ENCODE measurements around the gene SERPING1. TPM values are rescaled to one million over a fixed set of nuclear protein-coding genes. Genes with fewer than 3 reads are reported as not detected.

SERPING1 gene
- total RNA-seq = 15.0 TPM

GRCh38 chr11:57597461-57597915 lies at the start of gene SERPING1:
SERPING1 (plus strand) TSS chr11:57597685; CDS start chr11:57598271, 586 bp downstream.

GRCh38 chr11:57567515-57568329 lies 29.8 kb upstream of the SERPING1 start, which contains the start of gene UBE2L6:
UBE2L6 (minus strand) TSS chr11:57567672; CDS start chr11:57567611, 61 bp downstream.

DNA sequence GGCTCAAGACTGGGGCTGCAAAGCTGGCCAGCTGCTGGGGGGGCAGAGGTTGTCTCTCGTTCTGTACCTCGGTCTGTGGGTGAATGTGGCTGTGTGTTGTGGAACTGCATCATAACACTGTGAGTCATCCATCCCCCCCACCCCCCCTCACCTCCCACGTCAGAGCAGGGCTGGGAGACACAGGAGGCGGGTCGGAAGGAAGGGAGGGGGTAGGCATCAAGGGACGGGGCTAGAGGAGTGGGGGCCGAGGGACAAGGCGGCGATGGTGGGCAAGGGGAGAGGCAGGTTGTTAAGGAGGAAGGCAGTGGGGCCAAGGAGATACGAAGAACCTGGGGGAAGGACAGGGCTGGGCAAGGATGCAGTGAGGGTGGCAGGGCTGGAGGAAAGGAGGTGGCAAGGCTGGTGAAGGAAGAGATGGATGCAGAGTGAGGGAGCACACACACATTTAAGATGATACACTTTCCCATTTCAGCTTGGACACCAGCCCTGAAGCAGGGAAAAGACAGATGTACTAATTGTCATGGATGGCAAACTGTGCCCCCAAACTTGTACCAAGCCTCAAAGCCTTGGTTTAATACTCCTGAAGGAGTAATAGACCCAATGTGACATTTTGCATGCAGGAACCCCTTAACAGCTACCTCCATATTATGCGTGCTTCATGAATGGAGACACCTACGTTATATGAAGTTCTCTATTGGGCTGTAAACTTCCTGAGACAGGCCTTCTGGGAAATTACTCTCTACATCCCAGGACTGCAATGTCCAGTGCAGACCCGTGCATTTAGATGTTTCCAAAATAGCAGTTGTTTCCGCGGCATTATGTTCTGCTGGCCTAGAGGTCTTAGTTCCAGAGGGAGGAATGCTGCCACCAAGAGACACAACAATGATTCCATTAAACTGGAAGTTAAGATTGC lies 52.6 kb downstream of the SERPING1 start, which contains the start of gene YPEL4:
Gene YPEL4, minus strand, starts transcription at position 87 of the 913 bp plus-strand sequence. CDS start 2,805 bp downstream, outside the sequence.

GRCh38 chr11:57657194-57658022 lies 59.9 kb downstream of the SERPING1 start, which contains the start of gene CLP1:
CLP1 (plus strand) TSS chr11:57657762; CDS start chr11:57659477, 1,715 bp downstream.

Small RNA genes lying within 50 kb of the gene (small RNA-seq; reads per million reads assigned to genes)
- gene MIR130A (ENCODE audit: low replicate concordance) = 417 reads per million, percentile 97 among the genes with 10 or more reads in this experiment

Other genes with a start within 250 kb of the SERPING1 start
- not detected for gene PRG3, start 216.5 kb upstream of the SERPING1 start, total RNA-seq
- gene PRG2, start 207.0 kb upstream of the SERPING1 start, total RNA-seq = not detected
- gene SLC43A3, start 170.6 kb upstream of the SERPING1 start, total RNA-seq = 19.1 TPM
- gene RTN4RL2, start 137.2 kb upstream of the SERPING1 start, total RNA-seq = 1.6 TPM
- 2.2 TPM for gene SLC43A1, start 82.0 kb upstream of the SERPING1 start, total RNA-seq
- 17.8 TPM for gene TIMM10, start 66.9 kb upstream of the SERPING1 start, total RNA-seq
- not detected for gene SMTNL1, start 60.1 kb upstream of the SERPING1 start, total RNA-seq
- gene UBE2L6, start 30.0 kb upstream of the SERPING1 start, total RNA-seq = 61.7 TPM
- gene YPEL4, start 52.2 kb downstream of the SERPING1 start, total RNA-seq = 5.6 TPM
- 11.0 TPM for gene CLP1, start 60.1 kb downstream of the SERPING1 start, total RNA-seq
- gene ZDHHC5, start 70.4 kb downstream of the SERPING1 start, total RNA-seq = 22.5 TPM
- 33.2 TPM for gene MED19, start 114.5 kb downstream of the SERPING1 start, total RNA-seq
- 65.7 TPM for gene TMX2, start 114.9 kb downstream of the SERPING1 start, total RNA-seq
- 42.9 TPM for gene SELENOH, start 143.8 kb downstream of the SERPING1 start, total RNA-seq
- gene BTBD18, start 154.1 kb downstream of the SERPING1 start, total RNA-seq = not detected
- 201 TPM for gene CTNND1, start 164.1 kb downstream of the SERPING1 start, total RNA-seq